CD4-positive, alpha-beta T cell treated with Interleukin-15 for 4 hours (primary cell): ENCODE measurements around the gene COL6A2.

Experiments
- DNase-seq: peaks from one replicate; pipeline ENCODE4 v3.0.0-alpha.2; 2020; ENCODE audit warnings: low spot score

COL6A2 gene

GRCh38 chr21:46144464-46145070 lies 46.7 kb downstream of the COL6A2 start:
- DNase-seq = no peak

GRCh38 chr21:46145159-46145839 lies 47.4 kb downstream of the COL6A2 start:
- DNase-seq = no peak

GRCh38 chr21:46145840-46146691 lies 48.2 kb downstream of the COL6A2 start:
- no peak for DNase-seq

- no peak for DNase-seq
Observed at GRCh38 chr21:46146856-46147255, 48.9 kb downstream of the COL6A2 start.

- peak; percentile 47 for DNase-seq
Observed at GRCh38 chr21:46147429-46147828, 49.5 kb downstream of the COL6A2 start.

GRCh38 chr21:46148106-46148505 lies 50.2 kb downstream of the COL6A2 start:
- DNase-seq = no peak

- DNase-seq = no peak
Observed at GRCh38 chr21:46149205-46149901, 51.4 kb downstream of the COL6A2 start.

GRCh38 chr21:46150073-46150472 lies 52.2 kb downstream of the COL6A2 start:
- DNase-seq = no peak

- no peak for DNase-seq
Observed at GRCh38 chr21:46150491-46151121, 52.7 kb downstream of the COL6A2 start.

GRCh38 chr21:46151261-46151988 lies 53.5 kb downstream of the COL6A2 start:
- DNase-seq = no peak

GRCh38 chr21:46151989-46152926 lies 54.3 kb downstream of the COL6A2 start:
- DNase-seq = no peak

GRCh38 chr21:46152927-46153246 lies 55.0 kb downstream of the COL6A2 start:
- DNase-seq = no peak

- DNase-seq = peak; percentile 26
Observed at GRCh38 chr21:46153247-46154154, 55.6 kb downstream of the COL6A2 start.

GRCh38 chr21:46154155-46154954 lies 56.4 kb downstream of the COL6A2 start:
- no peak for DNase-seq

GRCh38 chr21:46154955-46155513 lies 57.1 kb downstream of the COL6A2 start:
- DNase-seq = no peak

- no peak for DNase-seq
Observed at GRCh38 chr21:46155514-46156377, 57.8 kb downstream of the COL6A2 start, which contains the start of gene FTCD. FTCD (minus strand) TSS chr21:46155579; CDS start chr21:46155523, 56 bp downstream.

GRCh38 chr21:46156378-46156645 lies 58.4 kb downstream of the COL6A2 start:
- no peak for DNase-seq
